ENCODE results near the gene SPTBN1.

Gene SPTBN1

DNA sequence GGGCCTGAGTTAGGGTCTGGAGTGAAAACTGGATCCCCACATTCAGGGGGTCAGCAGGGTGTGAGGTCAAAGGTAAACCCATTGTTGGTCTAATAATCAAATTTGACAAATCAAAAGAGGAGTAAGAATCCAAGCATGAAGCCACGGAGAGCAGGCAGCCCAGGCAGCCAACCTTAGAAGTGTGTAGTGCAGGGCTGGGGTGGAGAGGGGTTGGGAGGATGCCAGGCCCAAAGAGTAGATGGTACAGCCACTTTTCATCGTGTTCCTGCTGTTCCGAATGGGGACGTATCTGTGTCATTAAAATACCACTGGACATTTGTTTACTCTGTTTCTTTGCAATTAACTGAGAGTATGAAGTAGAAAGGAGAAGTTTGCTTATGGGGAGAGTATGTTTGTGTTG is 16.5 kb upstream of the SPTBN1 start:
- no peak overlapping the region for H3K4me3 ChIP-seq (ENCODE audit: control insufficient read depth, low read depth, low read length)
- TF ChIP-seq, protein P1, sequence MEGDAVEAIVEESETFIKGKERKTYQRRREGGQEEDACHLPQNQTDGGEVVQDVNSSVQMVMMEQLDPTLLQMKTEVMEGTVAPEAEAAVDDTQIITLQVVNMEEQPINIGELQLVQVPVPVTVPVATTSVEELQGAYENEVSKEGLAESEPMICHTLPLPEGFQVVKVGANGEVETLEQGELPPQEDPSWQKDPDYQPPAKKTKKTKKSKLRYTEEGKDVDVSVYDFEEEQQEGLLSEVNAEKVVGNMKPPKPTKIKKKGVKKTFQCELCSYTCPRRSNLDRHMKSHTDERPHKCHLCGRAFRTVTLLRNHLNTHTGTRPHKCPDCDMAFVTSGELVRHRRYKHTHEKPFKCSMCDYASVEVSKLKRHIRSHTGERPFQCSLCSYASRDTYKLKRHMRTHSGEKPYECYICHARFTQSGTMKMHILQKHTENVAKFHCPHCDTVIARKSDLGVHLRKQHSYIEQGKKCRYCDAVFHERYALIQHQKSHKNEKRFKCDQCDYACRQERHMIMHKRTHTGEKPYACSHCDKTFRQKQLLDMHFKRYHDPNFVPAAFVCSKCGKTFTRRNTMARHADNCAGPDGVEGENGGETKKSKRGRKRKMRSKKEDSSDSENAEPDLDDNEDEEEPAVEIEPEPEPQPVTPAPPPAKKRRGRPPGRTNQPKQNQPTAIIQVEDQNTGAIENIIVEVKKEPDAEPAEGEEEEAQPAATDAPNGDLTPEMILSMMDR (IDR thresholded peaks at IDR 0.05; ENCODE audit: control insufficient read depth, insufficient read depth, low read depth, low read length, missing control alignments): no peak
- DNase-seq (ENCODE audit: low read depth): no peak

DNA sequence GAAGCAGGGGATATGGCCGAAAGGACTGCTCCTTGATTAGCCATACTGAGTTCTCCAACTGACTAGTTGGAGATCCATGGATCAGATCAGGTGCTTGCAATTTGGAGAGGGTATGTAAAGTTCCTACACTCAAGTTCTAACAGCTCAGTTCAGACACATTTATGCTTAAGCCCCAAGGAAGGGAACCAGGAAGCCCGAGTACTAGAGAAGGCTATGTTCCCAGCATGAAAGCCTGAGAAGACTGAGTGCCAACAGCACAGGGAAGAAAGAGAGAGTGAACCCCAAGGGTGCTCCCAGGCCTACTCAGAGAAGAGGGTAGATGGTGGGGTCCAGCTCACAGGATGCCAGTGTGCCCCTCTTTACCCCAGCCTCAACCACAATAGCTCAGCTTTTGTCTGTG is 16.1 kb upstream of the SPTBN1 start:
- TF ChIP-seq, protein P1 (IDR thresholded peaks at IDR 0.05; ENCODE audit: control insufficient read depth, insufficient read depth, low read depth, low read length, missing control alignments): no peak
- DNase-seq (ENCODE audit: low read depth): no peak
- H3K4me3 ChIP-seq (ENCODE audit: control insufficient read depth, low read depth, low read length): no peak overlapping the region

GRCh38 chr2:54444503-54444902 is 11.6 kb upstream of the SPTBN1 start:
- no peak overlapping the region for H3K4me3 ChIP-seq (ENCODE audit: control insufficient read depth, low read depth, low read length)
- DNase-seq (ENCODE audit: low read depth): no peak
- TF ChIP-seq, protein P1 (IDR thresholded peaks at IDR 0.05; ENCODE audit: control insufficient read depth, insufficient read depth, low read depth, low read length, missing control alignments): no peak

- TF ChIP-seq, protein P1 (IDR thresholded peaks at IDR 0.05; ENCODE audit: control insufficient read depth, insufficient read depth, low read depth, low read length, missing control alignments): no peak
- H3K4me3 ChIP-seq (ENCODE audit: control insufficient read depth, low read depth, low read length): no peak overlapping the region
- DNase-seq (ENCODE audit: low read depth): no peak
Observed at GRCh38 chr2:54446122-54446521, 10.0 kb upstream of the SPTBN1 start.

GRCh38 chr2:54446625-54447024 is 9.5 kb upstream of the SPTBN1 start:
- H3K4me3 ChIP-seq (ENCODE audit: control insufficient read depth, low read depth, low read length): no peak overlapping the region
- no peak for DNase-seq (ENCODE audit: low read depth)
- TF ChIP-seq, protein P1 (IDR thresholded peaks at IDR 0.05; ENCODE audit: control insufficient read depth, insufficient read depth, low read depth, low read length, missing control alignments): no peak

DNA sequence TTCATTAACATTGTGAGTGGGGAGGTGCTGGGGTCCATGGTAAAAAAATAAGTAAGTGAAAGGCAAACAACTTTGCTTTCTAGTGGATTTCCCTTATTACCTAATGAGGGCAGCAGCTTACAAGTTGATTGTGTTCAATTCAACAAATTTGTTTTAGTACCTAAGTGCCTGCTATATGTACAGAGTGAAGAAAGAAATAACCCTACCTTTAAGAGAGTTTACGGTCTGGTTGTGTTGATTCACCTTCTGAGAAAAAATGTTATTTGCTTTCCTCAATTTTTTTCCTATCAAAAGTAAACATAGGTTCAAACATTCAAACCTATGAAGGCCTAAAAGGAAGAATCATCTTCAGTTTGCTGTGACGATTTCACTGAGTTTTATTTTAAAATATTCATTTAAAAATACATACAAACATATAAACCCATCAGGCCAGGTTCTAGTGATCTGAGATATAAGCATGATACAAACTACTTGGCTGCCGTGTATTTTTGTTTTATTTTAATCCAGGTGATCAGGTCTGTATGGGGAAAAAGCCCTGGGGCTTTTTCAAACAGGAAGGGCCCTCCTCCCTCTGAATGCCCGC is 1.5 kb upstream of the SPTBN1 start:
- TF ChIP-seq, protein P1 (IDR thresholded peaks at IDR 0.05; ENCODE audit: control insufficient read depth, insufficient read depth, low read depth, low read length, missing control alignments): no peak
- no peak for DNase-seq (ENCODE audit: low read depth)
- H3K4me3 ChIP-seq (ENCODE audit: control insufficient read depth, low read depth, low read length): no peak overlapping the region
